Epithelial cell of esophagus (primary cell): Measurements from ENCODE around the gene CHCHD3.
"Not testable (repeated sequence)": the region's sequence is repeated elsewhere in the genome, so short reads cannot be mapped to it uniquely, and the experiment has no call there.

ENCODE experiments used
- DNase-seq: peaks from one replicate; pipeline ENCODE4 v3.0.0; 2010; ENCODE audit warnings: low read depth
- H3K4me3 ChIP-seq: 2 replicates; pipeline ENCODE4 v1.5.1; 2011; ENCODE audit warnings: mild to moderate bottlenecking, low read length, control low read depth
- CTCF ChIP-seq: IDR thresholded peaks from 2 replicates; pipeline ENCODE4 v1.5.1; 2011; ENCODE audit warnings: low read depth, mild to moderate bottlenecking, low read length, control low read depth, inconsistent platforms; ENCODE audit not compliant: insufficient read depth; ENCODE audit errors: missing control alignments

CHCHD3 gene

GRCh38 chr7:132969520-132969919 lies 112.4 kb downstream of the CHCHD3 start:
- no peak for TF ChIP-seq CTCF
- H3K4me3 ChIP-seq: no peak overlapping the region
- DNase-seq: no peak

- DNase-seq, H3K4me3 ChIP-seq: not testable (repeated sequence)
These were observed 114.4 kb downstream of the CHCHD3 start for GRCh38 chr7:132967470-132967848.

GRCh38 chr7:132966754-132967469 lies 115.0 kb downstream of the CHCHD3 start:
- no peak for TF ChIP-seq CTCF

GRCh38 chr7:132965951-132966350 lies 115.9 kb downstream of the CHCHD3 start:
- no peak overlapping the region for H3K4me3 ChIP-seq
- TF ChIP-seq CTCF: no peak
- no peak for DNase-seq

More at GRCh38 chr7:132966754-132967469, 115.0 kb downstream of the CHCHD3 start:
- H3K4me3 ChIP-seq: no peak overlapping the region
- no peak for DNase-seq

GRCh38 chr7:132964876-132965275 lies 117.0 kb downstream of the CHCHD3 start:
- DNase-seq: no peak
- no peak for TF ChIP-seq CTCF

GRCh38 chr7:132959891-132960290 lies 122.0 kb downstream of the CHCHD3 start:
- DNase-seq: no peak
- TF ChIP-seq CTCF: no peak
- no peak overlapping the region for H3K4me3 ChIP-seq

More at GRCh38 chr7:132964876-132965275, 117.0 kb downstream of the CHCHD3 start:
- H3K4me3 ChIP-seq: no peak overlapping the region

GRCh38 chr7:132956556-132956955 lies 125.3 kb downstream of the CHCHD3 start:
- DNase-seq: no peak
- no peak for TF ChIP-seq CTCF
- H3K4me3 ChIP-seq: no peak overlapping the region

- no peak for TF ChIP-seq CTCF
- H3K4me3 ChIP-seq: no peak overlapping the region
- DNase-seq: no peak
These were observed 128.4 kb downstream of the CHCHD3 start for GRCh38 chr7:132953468-132953867.
